NCI-H345 treated with DMSO at 0.1 percent for 48 hours (cell line): ENCODE results near the gene SIRT3.

Experiments
- DNase-seq: peaks from one replicate; lab custom pipeline; 2025; ENCODE audit not compliant: unreplicated experiment; lab: John Stamatoyannopoulos, UW

The SIRT3 gene

GRCh38 chr11:235997-236773 is at the start of gene SIRT3:
TSS of gene SIRT3 (minus strand) at chr11:236342. CDS start at chr11:236328, 14 bp downstream.
- peak; percentile 71 for DNase-seq

- DNase-seq: no peak
Measured at GRCh38 chr11:285894-286220, 49.7 kb upstream of the SIRT3 start.

GRCh38 chr11:285021-285893 is 49.1 kb upstream of the SIRT3 start:
- no peak for DNase-seq

- no peak for DNase-seq
Measured at GRCh38 chr11:284105-285020, 48.2 kb upstream of the SIRT3 start.

- DNase-seq: no peak
Measured at GRCh38 chr11:283405-284104, 47.4 kb upstream of the SIRT3 start.

GRCh38 chr11:282630-283360 is 46.7 kb upstream of the SIRT3 start:
- no peak for DNase-seq

- no peak for DNase-seq
Measured at GRCh38 chr11:282171-282570, 46.0 kb upstream of the SIRT3 start.

- no peak for DNase-seq
Measured at GRCh38 chr11:281486-282161, 45.5 kb upstream of the SIRT3 start.

- no peak for DNase-seq
Measured at GRCh38 chr11:280706-281485, 44.8 kb upstream of the SIRT3 start.

- no peak for DNase-seq
Measured at GRCh38 chr11:279966-280705, 44.0 kb upstream of the SIRT3 start.

GRCh38 chr11:279040-279965 is 43.2 kb upstream of the SIRT3 start:
- DNase-seq: no peak

- DNase-seq: no peak
Measured at GRCh38 chr11:278001-278951, 42.1 kb upstream of the SIRT3 start, which contains the start of gene NLRP6. TSS of gene NLRP6 (plus strand) at chr11:278407. CDS start at chr11:278570, 163 bp downstream.

GRCh38 chr11:276219-276618 is 40.1 kb upstream of the SIRT3 start:
- DNase-seq: no peak

GRCh38 chr11:272931-273198 is 36.7 kb upstream of the SIRT3 start:
- DNase-seq: no peak

GRCh38 chr11:272195-272930 is 36.2 kb upstream of the SIRT3 start:
- no peak for DNase-seq
